ENCODE measurements around the gene PPL. TPM values are rescaled to one million over a fixed set of nuclear protein-coding genes. Genes with fewer than 3 reads are reported as not detected.
A peak's percentile ranks its signal among the peaks of the same experiment; 100 is the strongest.

PPL gene
- total RNA-seq, 1 experiment from 2014 or later: 28.5 TPM

GRCh38 chr16:4884972-4885874 is 51.7 kb downstream of the PPL start:
- ATAC-seq (no peak), DNase-seq (ENCODE audit: low spot score) (no peak)
- H3K4me1 Mint-ChIP-seq: no peaks in the 10 kb centered on the region
- TF ChIP-seq ZNF138 (CRISPR knock-in tag; conservative IDR thresholded peaks at IDR 0.05) (no peak), TCF7 (CRISPR knock-in tag; IDR thresholded peaks at IDR 0.05; ENCODE audit: low read depth) (no peak), USF2 (CRISPR knock-in tag; IDR thresholded peaks at IDR 0.05) (no peak), KAT7 (CRISPR knock-in tag; IDR thresholded peaks at IDR 0.05; ENCODE audit: borderline replicate concordance) (no peak), HMGXB4 (CRISPR knock-in tag; IDR thresholded peaks at IDR 0.05) (no peak), ZNF532 (CRISPR knock-in tag; IDR thresholded peaks at IDR 0.05; ENCODE audit: borderline replicate concordance) (no peak), RORB (CRISPR knock-in tag; IDR thresholded peaks at IDR 0.05) (no peak), ZBTB43 (CRISPR knock-in tag; IDR thresholded peaks at IDR 0.05) (no peak), ZNF232 (CRISPR knock-in tag; IDR thresholded peaks at IDR 0.05) (no peak), ZNF512 (CRISPR knock-in tag; IDR thresholded peaks at IDR 0.05; ENCODE audit: borderline replicate concordance) (no peak), FOXP4 (CRISPR knock-in tag; IDR thresholded peaks at IDR 0.05) (no peak)
- H3K36me3 Mint-ChIP-seq: peaks cover 73% of the 10 kb centered on the region
- no peak overlapping the region for H3K4me3 Mint-ChIP-seq
- ChIA-PET POLR2A (no interaction called here), CTCF (interaction anchor here (0.6 to 2.7 kb wide), 2 partner anchors 71 to 72 kb away, joined by 3 to 12 read pairs; no protein-coding TSS in a partner anchor)
- peak overlapping the region; percentile 52 for H3K27ac Mint-ChIP-seq
- no peaks in the 10 kb centered on the region for H3K9me3 Mint-ChIP-seq
- no peaks in the 10 kb centered on the region for H3K27me3 Mint-ChIP-seq (ENCODE audit: low read depth)
